Suprapubic skin (tissue), 4 donors: ENCODE data around the gene SASH1. TPM values are rescaled to one million over a fixed set of nuclear protein-coding genes. Genes with fewer than 3 reads are reported as not detected.

ENCODE experiments used
- DNase-seq, 2 donors: peaks; one replicate each; pipeline ENCODE4 v3.0.0-alpha.2; 2019; ENCODE audit warnings: low spot score in 2 of 2
- H3K27ac ChIP-seq: fragments of 200-600 bp; sonication (generic); one replicate; pipeline ENCODE4 v1.5.1; 2019
- H3K27me3 ChIP-seq: fragments of 200-600 bp; sonication (generic); one replicate; pipeline ENCODE4 v1.5.1; 2019
- H3K36me3 ChIP-seq: fragments of 200-600 bp; sonication (generic); one replicate; pipeline ENCODE4 v1.5.1; 2019
- H3K4me1 ChIP-seq: fragments of 200-600 bp; sonication (generic); one replicate; pipeline ENCODE4 v1.5.1; 2019
- H3K4me3 ChIP-seq: fragments of 200-600 bp; sonication (generic); one replicate; pipeline ENCODE4 v1.5.1; 2019; ENCODE audit warnings: mild to moderate bottlenecking
- H3K9me3 ChIP-seq: fragments of 200-600 bp; sonication (generic); one replicate; pipeline ENCODE4 v1.5.1; 2019
- CTCF ChIP-seq, 2 donors: fragments of 200-600 bp in 1 of 2; fragments of 450-650 bp in 1 of 2; sonication (generic) in 1 of 2; IDR thresholded peaks; one replicate each; pipeline ENCODE4 v1.5.1; 2016 to 2019; ENCODE audit warnings: antibody characterized with exemption in 2 of 2, mild to moderate bottlenecking in 1 of 2, moderate library complexity in 1 of 2
- EP300 ChIP-seq: sonication (generic); formaldehyde crosslinking; IDR thresholded peaks from one replicate; pipeline ENCODE4 v1.6.1; 2017; ENCODE audit warnings: antibody characterized with exemption
- POLR2A ChIP-seq, 2 donors: fragments of 450-650 bp; IDR thresholded peaks; one replicate each; pipeline ENCODE4 v1.6.1; 2017; ENCODE audit warnings: antibody characterized with exemption in 2 of 2, mild to moderate bottlenecking in 2 of 2, moderate library complexity in 2 of 2
- POLR2AphosphoS5 ChIP-seq, 3 donors: sonication (generic); formaldehyde crosslinking; IDR thresholded peaks; one replicate each; pipeline ENCODE4 v1.6.1; 2017; ENCODE audit warnings: antibody characterized with exemption in 3 of 3
- WGBS: methylation state at CpG from one replicate; pipeline ENCODE4 v1.1.5; 2018; 5-methylcytosine and 5-hydroxymethylcytosine counted together
- total RNA-seq, 4 donors: library from RNA; depleted of rRNA; stranded (reverse); fragments of >200 nt; gene quantifications; one replicate each; pipeline ENCODE4 v1.1.0, GENCODE V29; 2016

The SASH1 gene
- total RNA-seq, 4 donors from 2014 or later: 59.1 to 139 (median 77.1) TPM

- 36% methylated on average over 12 of the region's 12 CpGs for WGBS
- Histone ChIP-seq H3K4me1 (peaks cover 6% of the 10 kb centered on the region), H3K27ac (no peak overlapping the region)
These were observed 223.5 kb downstream of the SASH1 start for GRCh38 chr6:148565930-148566663.

GRCh38 chr6:148566664-148567350 lies 224.2 kb downstream of the SASH1 start:
- 94% methylated on average over 3 of the region's 3 CpGs for WGBS

More at GRCh38 chr6:148565930-148566663, 223.5 kb downstream of the SASH1 start:
- peak in 1 of 2 donors; percentile 67 for DNase-seq
- H3K9me3 ChIP-seq: no peaks in the 10 kb centered on the region
- H3K27me3 ChIP-seq: no peaks in the 10 kb centered on the region
- H3K36me3 ChIP-seq: no peaks in the 10 kb centered on the region
- no peak for TF ChIP-seq POLR2A (IDR thresholded peaks at IDR 0.05)
- no peak for TF ChIP-seq POLR2AphosphoS5 (IDR thresholded peaks at IDR 0.05)
- TF ChIP-seq CTCF (IDR thresholded peaks at IDR 0.05): no peak
- no peak for TF ChIP-seq EP300
- H3K4me3 ChIP-seq: no peak overlapping the region

GRCh38 chr6:148570456-148570855 lies 227.8 kb downstream of the SASH1 start:
- Histone ChIP-seq H3K4me1 (peaks cover 4% of the 10 kb centered on the region), H3K9me3 (no peaks in the 10 kb centered on the region), H3K27ac (no peak overlapping the region), H3K36me3 (no peaks in the 10 kb centered on the region), H3K27me3 (no peaks in the 10 kb centered on the region), H3K4me3 (no peak overlapping the region)
- DNase-seq: no peak
- no peak for TF ChIP-seq EP300
- no peak for TF ChIP-seq CTCF (IDR thresholded peaks at IDR 0.05)
- no peak for TF ChIP-seq POLR2AphosphoS5 (IDR thresholded peaks at IDR 0.05)
- TF ChIP-seq POLR2A (IDR thresholded peaks at IDR 0.05): no peak
- 77% methylated on average over 5 of the region's 7 CpGs for WGBS

More at GRCh38 chr6:148566664-148567350, 224.2 kb downstream of the SASH1 start:
- Histone ChIP-seq H3K4me1 (peaks cover 6% of the 10 kb centered on the region), H3K27me3 (no peaks in the 10 kb centered on the region), H3K27ac (no peak overlapping the region), H3K36me3 (no peaks in the 10 kb centered on the region), H3K9me3 (no peaks in the 10 kb centered on the region), H3K4me3 (no peak overlapping the region)
- no peak for TF ChIP-seq POLR2A (IDR thresholded peaks at IDR 0.05)
- no peak for TF ChIP-seq EP300
- no peak for TF ChIP-seq POLR2AphosphoS5 (IDR thresholded peaks at IDR 0.05)
- no peak for TF ChIP-seq CTCF (IDR thresholded peaks at IDR 0.05)
- no peak for DNase-seq

GRCh38 chr6:148572676-148573335 lies 230.2 kb downstream of the SASH1 start:
- 74% methylated on average over 9 of the region's 9 CpGs for WGBS

GRCh38 chr6:148573922-148574321 lies 231.3 kb downstream of the SASH1 start:
- H3K36me3 ChIP-seq: no peaks in the 10 kb centered on the region
- no peaks in the 10 kb centered on the region for H3K27me3 ChIP-seq
- H3K4me3 ChIP-seq: no peak overlapping the region
- DNase-seq: no peak
- H3K9me3 ChIP-seq: no peaks in the 10 kb centered on the region
- WGBS: 84% methylated on average over 5 of the region's 5 CpGs
- TF ChIP-seq CTCF (IDR thresholded peaks at IDR 0.05) (no peak), POLR2AphosphoS5 (IDR thresholded peaks at IDR 0.05) (no peak)
- H3K4me1 ChIP-seq: peaks cover 6% of the 10 kb centered on the region
- no peak overlapping the region for H3K27ac ChIP-seq

More at GRCh38 chr6:148572676-148573335, 230.2 kb downstream of the SASH1 start:
- H3K4me3 ChIP-seq: no peak overlapping the region
- no peaks in the 10 kb centered on the region for H3K9me3 ChIP-seq
- no peaks in the 10 kb centered on the region for H3K36me3 ChIP-seq
- H3K4me1 ChIP-seq: no peaks in the 10 kb centered on the region
- no peak for DNase-seq
- H3K27ac ChIP-seq: no peak overlapping the region
- no peaks in the 10 kb centered on the region for H3K27me3 ChIP-seq
- no peak for TF ChIP-seq POLR2A (IDR thresholded peaks at IDR 0.05)
- TF ChIP-seq POLR2AphosphoS5 (IDR thresholded peaks at IDR 0.05): no peak
